Measurements from ENCODE around the gene ADAP2.
"Not testable (repeated sequence)": the region's sequence is repeated elsewhere in the genome, so short reads cannot be mapped to it uniquely, and the experiment has no call there.

DNA sequence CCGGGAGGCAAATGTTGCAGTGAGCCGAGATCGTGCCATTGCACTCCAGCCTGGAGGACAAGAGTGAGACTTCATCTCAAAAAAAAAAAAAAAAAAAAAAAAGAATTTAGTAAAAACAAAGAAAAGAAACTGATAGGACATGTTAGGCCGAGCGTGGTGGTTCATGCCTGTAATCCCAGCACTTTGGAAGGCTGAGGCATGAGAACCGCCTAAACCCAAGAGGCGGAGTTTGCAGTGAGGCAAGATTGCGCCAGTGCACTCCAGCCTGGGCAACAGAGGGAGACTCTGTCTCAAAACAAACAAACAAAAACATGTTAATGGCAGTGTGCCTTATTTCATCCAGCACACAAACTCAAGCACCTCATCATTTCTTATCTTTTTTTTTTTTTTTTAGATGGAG, 42.6 kb downstream of the ADAP2 start:
- not testable (repeated sequence) for TF ChIP-seq CTCF (IDR thresholded peaks at IDR 0.05; ENCODE audit: insufficient read depth, low read depth, low read length); EZH2 (IDR thresholded peaks at IDR 0.05; ENCODE audit: insufficient read depth, low read length)

Measured in astrocyte (in vitro differentiated cells and primary cell).